Dendritic cell treated with granulocyte-macrophage colony-stimulating factor and Interleukin-4, amounts not matched to agents 40 ng/mL and 50 ng/mL, for 4 days (primary cell): ENCODE results near the gene NUB1.
A peak's percentile ranks its signal among the peaks of the same experiment; 100 is the strongest.

Experiments used
- H3K27ac Mint-ChIP-seq: one replicate; pipeline ENCODE4 v1.8.0; 2022; ENCODE audit warnings: mild to moderate bottlenecking, mixed read lengths
- H3K27me3 Mint-ChIP-seq: one replicate; pipeline ENCODE4 v1.8.0; 2022; ENCODE audit warnings: mild to moderate bottlenecking, mixed read lengths
- H3K36me3 Mint-ChIP-seq: one replicate; pipeline ENCODE4 v1.8.0; 2022; ENCODE audit warnings: low read depth, mixed read lengths
- H3K4me1 Mint-ChIP-seq: one replicate; pipeline ENCODE4 v1.8.0; 2022; ENCODE audit warnings: low read depth, mixed read lengths
- H3K4me3 Mint-ChIP-seq: one replicate; pipeline ENCODE4 v1.8.0; 2022; ENCODE audit warnings: mild to moderate bottlenecking, moderate library complexity, mixed read lengths
- H3K9me3 Mint-ChIP-seq: one replicate; pipeline ENCODE4 v1.8.0; 2022; ENCODE audit warnings: mixed read lengths
- intact Hi-C: fragments of 100-400 bp; cut with micrococcal nuclease; formaldehyde crosslinking; loops from one replicate; pipeline ENCODE4 v1.15.0; 2022

The NUB1 gene

DNA sequence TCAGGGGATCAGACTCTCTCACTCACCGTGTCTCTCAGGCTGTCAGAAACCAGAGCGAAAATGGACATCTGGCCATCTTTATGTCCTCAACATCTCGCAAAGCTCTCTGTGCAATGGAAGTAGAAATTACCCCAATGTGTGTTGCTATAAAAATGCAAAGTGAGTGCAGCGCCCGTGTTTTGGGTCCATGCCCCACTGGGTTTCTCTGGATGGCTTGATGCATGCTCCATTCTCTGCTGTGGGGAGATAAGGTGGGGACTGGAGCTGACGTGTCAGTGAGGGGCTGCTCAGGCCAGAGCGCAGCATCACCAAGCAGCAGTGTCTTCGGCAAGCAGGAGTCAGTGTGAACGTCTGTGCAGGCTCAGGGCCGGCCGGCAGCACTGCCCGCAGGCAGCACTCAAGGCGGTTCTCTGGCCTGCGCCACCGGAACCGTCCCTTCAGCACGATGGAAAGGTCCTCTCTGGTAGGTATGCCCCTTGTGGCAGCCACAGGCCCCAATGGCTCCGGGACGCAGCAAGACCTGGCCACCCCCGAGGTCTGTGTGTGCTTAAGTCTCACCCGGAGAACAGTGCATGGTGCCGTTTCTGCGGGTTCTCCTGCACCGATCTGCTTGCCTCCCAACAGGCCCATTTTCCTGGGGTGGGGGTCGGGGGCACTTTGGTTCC, 38.1 kb downstream of the NUB1 start:
- peaks cover 26% of the 10 kb centered on the region for H3K4me1 Mint-ChIP-seq
- H3K9me3 Mint-ChIP-seq = no peaks in the 10 kb centered on the region
- H3K27ac Mint-ChIP-seq = no peak overlapping the region
- H3K4me3 Mint-ChIP-seq = no peak overlapping the region
- peaks cover 58% of the 10 kb centered on the region for H3K36me3 Mint-ChIP-seq
- intact Hi-C loops = no loop called here
- peaks cover 47% of the 10 kb centered on the region for H3K27me3 Mint-ChIP-seq

GRCh38 chr7:151380199-151381097, 38.8 kb downstream of the NUB1 start:
- Mint-ChIP-seq H3K27me3 (peaks cover 50% of the 10 kb centered on the region), H3K4me3 (peak overlapping the region; percentile 63), H3K4me1 (peaks cover 26% of the 10 kb centered on the region), H3K36me3 (peaks cover 50% of the 10 kb centered on the region), H3K27ac (peak overlapping the region; percentile 67), H3K9me3 (no peaks in the 10 kb centered on the region)
- intact Hi-C loops = no loop called here

GRCh38 chr7:151381098-151381347, 39.4 kb downstream of the NUB1 start:
- peak overlapping the region; percentile 63 for H3K4me3 Mint-ChIP-seq
- peak overlapping the region; percentile 67 for H3K27ac Mint-ChIP-seq

GRCh38 chr7:151381348-151382078, 39.9 kb downstream of the NUB1 start:
- intact Hi-C loops = no loop called here
- peaks cover 26% of the 10 kb centered on the region for H3K4me1 Mint-ChIP-seq
- no peak overlapping the region for H3K27ac Mint-ChIP-seq

More at GRCh38 chr7:151381098-151381347, 39.4 kb downstream of the NUB1 start:
- Mint-ChIP-seq H3K4me1 (peaks cover 26% of the 10 kb centered on the region), H3K27me3 (peaks cover 52% of the 10 kb centered on the region), H3K36me3 (peaks cover 44% of the 10 kb centered on the region), H3K9me3 (no peaks in the 10 kb centered on the region)
- intact Hi-C loops = no loop called here

DNA sequence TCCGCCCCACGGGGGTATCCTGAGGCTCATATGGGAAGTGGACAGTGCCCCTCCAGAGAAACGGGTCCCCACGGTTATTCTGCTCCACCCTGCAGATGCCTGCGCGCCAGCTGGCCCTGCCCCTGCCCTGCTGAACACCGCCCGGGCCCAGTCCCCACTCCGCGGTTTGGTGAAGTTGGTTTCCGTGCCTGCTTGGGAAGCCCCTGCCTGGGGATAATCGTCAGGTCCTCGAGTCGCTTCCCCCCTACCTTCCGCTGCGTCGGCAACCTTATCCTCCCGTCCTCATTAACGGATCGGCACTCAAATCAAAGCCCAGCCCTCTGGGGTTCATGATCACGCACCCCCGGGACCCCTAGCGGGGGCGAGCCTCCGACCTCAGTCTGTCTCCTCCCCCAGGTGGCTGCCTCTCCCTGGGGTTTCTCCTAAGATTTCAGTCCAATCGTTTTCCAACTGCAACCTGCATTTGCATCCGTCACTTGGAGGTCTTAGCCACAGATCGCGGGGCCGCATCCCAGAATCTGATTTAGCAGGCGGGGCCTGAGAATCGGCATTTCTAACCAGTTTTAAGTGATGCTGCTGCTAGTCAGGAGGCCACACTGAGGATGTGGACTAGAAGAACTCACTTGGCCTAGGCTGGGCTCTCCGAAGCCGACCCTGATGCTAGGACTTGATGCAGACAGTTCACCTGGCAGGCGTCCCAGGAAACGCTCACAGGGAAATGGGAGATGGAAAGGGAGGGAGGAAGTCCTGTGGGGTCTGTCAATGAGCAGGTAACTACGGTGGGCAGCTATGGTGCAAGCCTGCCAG, 40.7 kb downstream of the NUB1 start:
- peaks cover 31% of the 10 kb centered on the region for H3K36me3 Mint-ChIP-seq
- H3K27me3 Mint-ChIP-seq = peaks cover 63% of the 10 kb centered on the region
- H3K4me1 Mint-ChIP-seq = peaks cover 26% of the 10 kb centered on the region
- intact Hi-C loops = no loop called here
- peak overlapping the region; percentile 30 for H3K4me3 Mint-ChIP-seq
- no peaks in the 10 kb centered on the region for H3K9me3 Mint-ChIP-seq
- H3K27ac Mint-ChIP-seq = no peak overlapping the region

More at GRCh38 chr7:151381348-151382078, 39.9 kb downstream of the NUB1 start:
- peak overlapping the region; percentile 63 for H3K4me3 Mint-ChIP-seq
- H3K27me3 Mint-ChIP-seq = peaks cover 55% of the 10 kb centered on the region
- peaks cover 39% of the 10 kb centered on the region for H3K36me3 Mint-ChIP-seq
- H3K9me3 Mint-ChIP-seq = no peaks in the 10 kb centered on the region

- no peak overlapping the region for H3K27ac Mint-ChIP-seq
Measured at GRCh38 chr7:151383638-151384351, 42.2 kb downstream of the NUB1 start.

GRCh38 chr7:151384352-151384697, 42.7 kb downstream of the NUB1 start:
- H3K27me3 Mint-ChIP-seq = peaks cover 76% of the 10 kb centered on the region
- H3K4me3 Mint-ChIP-seq = no peak overlapping the region
- no peak overlapping the region for H3K27ac Mint-ChIP-seq
- H3K4me1 Mint-ChIP-seq = peaks cover 26% of the 10 kb centered on the region
- no peaks in the 10 kb centered on the region for H3K9me3 Mint-ChIP-seq
- H3K36me3 Mint-ChIP-seq = peaks cover 11% of the 10 kb centered on the region
- intact Hi-C loops = no loop called here

More at GRCh38 chr7:151383638-151384351, 42.2 kb downstream of the NUB1 start:
- intact Hi-C loops = no loop called here
- Mint-ChIP-seq H3K4me1 (peaks cover 26% of the 10 kb centered on the region), H3K36me3 (peaks cover 16% of the 10 kb centered on the region), H3K4me3 (no peak overlapping the region), H3K27me3 (peaks cover 71% of the 10 kb centered on the region), H3K9me3 (no peaks in the 10 kb centered on the region)

- peaks cover 26% of the 10 kb centered on the region for H3K4me1 Mint-ChIP-seq
- no peaks in the 10 kb centered on the region for H3K9me3 Mint-ChIP-seq
- intact Hi-C loops = no loop called here
- H3K27ac Mint-ChIP-seq = no peak overlapping the region
- H3K36me3 Mint-ChIP-seq = peaks cover 4% of the 10 kb centered on the region
- no peak overlapping the region for H3K4me3 Mint-ChIP-seq
- H3K27me3 Mint-ChIP-seq = peaks cover 78% of the 10 kb centered on the region
Measured at GRCh38 chr7:151384776-151385625, 43.4 kb downstream of the NUB1 start.

DNA sequence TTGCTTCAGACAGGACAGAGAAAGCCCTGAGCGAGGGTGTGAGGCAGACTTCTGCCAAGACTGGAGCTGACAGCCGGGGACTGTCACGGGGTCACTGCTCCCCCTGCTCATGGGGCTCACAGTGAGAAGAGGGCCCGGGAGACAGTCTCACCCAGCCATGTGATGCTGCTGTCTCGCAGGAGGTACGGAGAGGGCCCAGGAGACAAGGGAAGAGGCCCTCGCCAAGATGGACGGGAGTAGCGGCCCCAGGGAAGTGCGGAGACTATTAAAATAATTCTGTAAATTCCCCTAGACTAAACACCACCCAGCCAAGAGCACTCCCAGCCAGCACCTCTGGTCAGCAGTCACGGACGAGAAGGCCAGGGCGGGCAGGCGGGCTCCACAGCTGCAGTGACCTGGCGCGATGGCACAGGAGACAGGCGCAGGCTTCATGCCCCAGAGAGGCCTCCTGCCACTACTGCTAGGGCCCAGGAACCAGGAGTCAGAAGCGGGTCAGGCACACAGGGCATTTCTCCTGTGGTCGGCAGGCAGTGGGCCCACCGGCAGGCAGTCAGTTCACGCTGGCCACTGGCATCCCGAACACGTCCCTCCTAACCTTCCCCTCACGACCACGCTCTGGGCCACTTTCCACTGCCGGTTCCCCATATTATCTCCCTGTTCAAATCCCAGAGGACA, 44.2 kb downstream of the NUB1 start:
- peaks cover 80% of the 10 kb centered on the region for H3K27me3 Mint-ChIP-seq
- intact Hi-C loops = no loop called here
- no peaks in the 10 kb centered on the region for H3K36me3 Mint-ChIP-seq
- H3K4me1 Mint-ChIP-seq = peaks cover 26% of the 10 kb centered on the region
- no peak overlapping the region for H3K27ac Mint-ChIP-seq
- no peaks in the 10 kb centered on the region for H3K9me3 Mint-ChIP-seq
- no peak overlapping the region for H3K4me3 Mint-ChIP-seq

GRCh38 chr7:151386301-151387160, 44.9 kb downstream of the NUB1 start:
- peaks cover 27% of the 10 kb centered on the region for H3K4me1 Mint-ChIP-seq
- intact Hi-C loops = no loop called here
- H3K9me3 Mint-ChIP-seq = no peaks in the 10 kb centered on the region
- peaks cover 81% of the 10 kb centered on the region for H3K27me3 Mint-ChIP-seq
- H3K27ac Mint-ChIP-seq = no peak overlapping the region
- H3K36me3 Mint-ChIP-seq = no peaks in the 10 kb centered on the region
- H3K4me3 Mint-ChIP-seq = no peak overlapping the region

DNA sequence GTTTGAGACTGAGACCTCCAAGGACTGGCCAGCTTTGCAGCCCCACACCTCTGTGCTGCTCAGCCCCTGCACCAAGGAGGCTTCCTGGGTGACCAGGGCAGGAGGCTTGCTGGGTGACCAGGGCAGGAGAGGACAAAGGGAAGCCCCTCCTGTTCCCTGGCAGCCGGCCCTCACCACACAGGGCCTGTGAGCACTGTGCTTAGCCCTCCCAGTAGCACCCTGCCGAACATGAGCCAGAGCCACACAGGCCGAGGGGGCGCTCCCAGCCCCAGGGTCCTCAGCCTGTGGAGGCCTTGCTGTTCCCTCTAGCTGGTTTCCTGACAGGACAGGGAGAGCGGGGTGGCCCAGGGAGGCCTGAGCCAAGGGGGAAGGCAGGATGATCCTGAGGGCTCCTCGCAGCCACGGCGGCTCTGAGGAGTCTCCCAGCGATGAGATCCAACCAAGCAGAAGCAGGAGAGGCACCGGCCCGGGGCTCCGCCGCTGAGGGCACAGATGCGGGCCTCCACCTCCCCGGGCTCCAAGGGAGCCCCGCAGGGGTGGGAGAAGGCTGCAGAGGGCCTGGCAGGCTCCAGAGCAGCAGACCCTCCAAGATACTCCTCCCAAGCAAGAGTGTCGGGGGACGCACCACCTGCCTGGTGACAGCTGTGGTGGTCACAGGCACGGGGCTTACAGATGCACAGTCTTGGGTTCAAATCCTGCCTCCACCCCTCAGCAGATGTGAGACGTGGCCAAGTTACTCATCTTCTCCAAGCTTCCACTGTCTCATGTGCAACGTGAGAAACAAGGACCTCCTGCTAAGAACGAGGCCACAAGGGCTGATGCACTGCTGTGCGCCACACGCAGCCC, 45.8 kb downstream of the NUB1 start:
- no peaks in the 10 kb centered on the region for H3K36me3 Mint-ChIP-seq
- intact Hi-C loops = no loop called here
- H3K27ac Mint-ChIP-seq = no peak overlapping the region
- peaks cover 22% of the 10 kb centered on the region for H3K4me1 Mint-ChIP-seq
- no peaks in the 10 kb centered on the region for H3K9me3 Mint-ChIP-seq
- peaks cover 76% of the 10 kb centered on the region for H3K27me3 Mint-ChIP-seq
- H3K4me3 Mint-ChIP-seq = no peak overlapping the region
